ENCODE results near the gene EYS. TPM values are rescaled to one million over a fixed set of nuclear protein-coding genes. Genes with fewer than 3 reads are reported as not detected.

EYS gene
- total RNA-seq, 1 donor from 2014 or later = not detected

GRCh38 chr6:64932486-64932885 is 774.5 kb downstream of the EYS start:
- no peaks in the 10 kb centered on the region for H3K36me3 Mint-ChIP-seq (ENCODE audit: low read depth, unreplicated experiment)
- no peak overlapping the region for H3K27ac Mint-ChIP-seq (ENCODE audit: unreplicated experiment)
- H3K4me3 Mint-ChIP-seq (ENCODE audit: unreplicated experiment) = no peak overlapping the region
- peaks cover 1% of the 10 kb centered on the region for H3K27me3 Mint-ChIP-seq (ENCODE audit: unreplicated experiment)
- H3K9me3 Mint-ChIP-seq (ENCODE audit: unreplicated experiment) = peaks cover 3% of the 10 kb centered on the region
- no peak for DNase-seq (ENCODE audit: low spot score)
- no peaks in the 10 kb centered on the region for H3K4me1 Mint-ChIP-seq (ENCODE audit: unreplicated experiment)
- no peak for TF ChIP-seq CTCF (IDR thresholded peaks at IDR 0.05; ENCODE audit: unreplicated experiment)

GRCh38 chr6:64930681-64931080 is 776.3 kb downstream of the EYS start:
- no peak overlapping the region for H3K27ac Mint-ChIP-seq (ENCODE audit: unreplicated experiment)
- DNase-seq (ENCODE audit: low spot score) = no peak
- H3K9me3 Mint-ChIP-seq (ENCODE audit: unreplicated experiment) = peaks cover 7% of the 10 kb centered on the region
- no peak overlapping the region for H3K4me3 Mint-ChIP-seq (ENCODE audit: unreplicated experiment)
- no peaks in the 10 kb centered on the region for H3K4me1 Mint-ChIP-seq (ENCODE audit: unreplicated experiment)
- no peak for TF ChIP-seq CTCF (IDR thresholded peaks at IDR 0.05; ENCODE audit: unreplicated experiment)
- H3K27me3 Mint-ChIP-seq (ENCODE audit: unreplicated experiment) = peaks cover 4% of the 10 kb centered on the region
- H3K36me3 Mint-ChIP-seq (ENCODE audit: low read depth, unreplicated experiment) = peaks cover 3% of the 10 kb centered on the region

GRCh38 chr6:64926051-64926450 is 781.0 kb downstream of the EYS start:
- no peak for DNase-seq (ENCODE audit: low spot score)
- Mint-ChIP-seq H3K4me3 (ENCODE audit: unreplicated experiment) (no peak overlapping the region), H3K27me3 (ENCODE audit: unreplicated experiment) (peaks cover 11% of the 10 kb centered on the region), H3K4me1 (ENCODE audit: unreplicated experiment) (no peaks in the 10 kb centered on the region), H3K36me3 (ENCODE audit: low read depth, unreplicated experiment) (peaks cover 3% of the 10 kb centered on the region), H3K9me3 (ENCODE audit: unreplicated experiment) (peaks cover 7% of the 10 kb centered on the region), H3K27ac (ENCODE audit: unreplicated experiment) (no peak overlapping the region)
- no peak for TF ChIP-seq CTCF (IDR thresholded peaks at IDR 0.05; ENCODE audit: unreplicated experiment)

- H3K27ac Mint-ChIP-seq (ENCODE audit: unreplicated experiment) = no peak overlapping the region
- no peak for DNase-seq (ENCODE audit: low spot score)
- no peak overlapping the region for H3K4me3 Mint-ChIP-seq (ENCODE audit: unreplicated experiment)
- H3K27me3 Mint-ChIP-seq (ENCODE audit: unreplicated experiment) = peaks cover 8% of the 10 kb centered on the region
- H3K36me3 Mint-ChIP-seq (ENCODE audit: low read depth, unreplicated experiment) = no peaks in the 10 kb centered on the region
- H3K9me3 Mint-ChIP-seq (ENCODE audit: unreplicated experiment) = peaks cover 4% of the 10 kb centered on the region
- H3K4me1 Mint-ChIP-seq (ENCODE audit: unreplicated experiment) = no peaks in the 10 kb centered on the region
- TF ChIP-seq CTCF (IDR thresholded peaks at IDR 0.05; ENCODE audit: unreplicated experiment) = no peak
Measured at GRCh38 chr6:64920257-64920656, 786.8 kb downstream of the EYS start.

GRCh38 chr6:64914124-64914523 is 792.9 kb downstream of the EYS start:
- Mint-ChIP-seq H3K9me3 (ENCODE audit: unreplicated experiment) (no peaks in the 10 kb centered on the region), H3K27ac (ENCODE audit: unreplicated experiment) (no peak overlapping the region), H3K4me3 (ENCODE audit: unreplicated experiment) (no peak overlapping the region), H3K27me3 (ENCODE audit: unreplicated experiment) (no peaks in the 10 kb centered on the region), H3K36me3 (ENCODE audit: low read depth, unreplicated experiment) (no peaks in the 10 kb centered on the region), H3K4me1 (ENCODE audit: unreplicated experiment) (no peaks in the 10 kb centered on the region)
- TF ChIP-seq CTCF (IDR thresholded peaks at IDR 0.05; ENCODE audit: unreplicated experiment) = no peak
- no peak for DNase-seq (ENCODE audit: low spot score)

Data from endothelial cell (in vitro differentiated cells).